Keratinocyte (primary cell): ENCODE results near the gene PTCRA.
"Not testable (repeated sequence)": the region's sequence is repeated elsewhere in the genome, so short reads cannot be mapped to it uniquely, and the experiment has no call there.

Experiments used
- EZH2 ChIP-seq: IDR thresholded peaks from one replicate; pipeline ENCODE4 v1.6.1; 2012; ENCODE audit warnings: inconsistent platforms, mild to moderate bottlenecking, low read length, moderate library complexity
- TF ChIP-seq, protein P1 (sequence below), 3 experiments: IDR thresholded peaks in 1 of 3; conservative IDR thresholded peaks in 1 of 3; optimal IDR thresholded peaks in 1 of 3; 2 replicates in 2 of 3; 3 replicates in 1 of 3; pipeline versions ENCODE3 to v1.5.1; 2011; ENCODE audit warnings: low read length in 3 of 3, mild to moderate bottlenecking in 3 of 3, moderate library complexity in 2 of 3, control low read depth in 1 of 3, inconsistent platforms in 1 of 3; ENCODE audit not compliant: insufficient read depth in 2 of 3; ENCODE audit errors: extremely low read depth in 1 of 3

GRCh38 chr6:42941356-42941755, 25.5 kb downstream of the PTCRA start:
- TF ChIP-seq, protein P1, sequence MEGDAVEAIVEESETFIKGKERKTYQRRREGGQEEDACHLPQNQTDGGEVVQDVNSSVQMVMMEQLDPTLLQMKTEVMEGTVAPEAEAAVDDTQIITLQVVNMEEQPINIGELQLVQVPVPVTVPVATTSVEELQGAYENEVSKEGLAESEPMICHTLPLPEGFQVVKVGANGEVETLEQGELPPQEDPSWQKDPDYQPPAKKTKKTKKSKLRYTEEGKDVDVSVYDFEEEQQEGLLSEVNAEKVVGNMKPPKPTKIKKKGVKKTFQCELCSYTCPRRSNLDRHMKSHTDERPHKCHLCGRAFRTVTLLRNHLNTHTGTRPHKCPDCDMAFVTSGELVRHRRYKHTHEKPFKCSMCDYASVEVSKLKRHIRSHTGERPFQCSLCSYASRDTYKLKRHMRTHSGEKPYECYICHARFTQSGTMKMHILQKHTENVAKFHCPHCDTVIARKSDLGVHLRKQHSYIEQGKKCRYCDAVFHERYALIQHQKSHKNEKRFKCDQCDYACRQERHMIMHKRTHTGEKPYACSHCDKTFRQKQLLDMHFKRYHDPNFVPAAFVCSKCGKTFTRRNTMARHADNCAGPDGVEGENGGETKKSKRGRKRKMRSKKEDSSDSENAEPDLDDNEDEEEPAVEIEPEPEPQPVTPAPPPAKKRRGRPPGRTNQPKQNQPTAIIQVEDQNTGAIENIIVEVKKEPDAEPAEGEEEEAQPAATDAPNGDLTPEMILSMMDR (optimal IDR thresholded peaks at IDR 0.05 in 1 of 3, IDR thresholded peaks at IDR 0.05 in 1 of 3, conservative IDR thresholded peaks at IDR 0.05 in 1 of 3; ENCODE audit: extremely low read depth in 1 of 3, insufficient read depth in 2 of 3, low read length in 3 of 3), result not testable (repeated sequence)
- not testable (repeated sequence) for TF ChIP-seq EZH2
